Measurements from ENCODE around the gene CNDP1.
"Not testable (repeated sequence)": the region's sequence is repeated elsewhere in the genome, so short reads cannot be mapped to it uniquely, and the experiment has no call there.

The CNDP1 gene

GRCh38 chr18:74521068-74521725 is 13.1 kb upstream of the CNDP1 start:
- Mint-ChIP-seq H3K4me3 (no peak overlapping the region), H3K27ac (peak overlapping the region; percentile 49)

GRCh38 chr18:74522635-74523548 is 11.4 kb upstream of the CNDP1 start:
- Mint-ChIP-seq H3K4me3 (no peak overlapping the region), H3K27ac (no peak overlapping the region), H3K4me1 (no peaks in the 10 kb centered on the region), H3K27me3 (peaks cover 15% of the 10 kb centered on the region), H3K36me3 (peaks cover 25% of the 10 kb centered on the region), H3K9me3 (no peaks in the 10 kb centered on the region)
- DNase-seq = no peak
- CTCF ChIA-PET = no interaction called here

More at GRCh38 chr18:74521068-74521725, 13.1 kb upstream of the CNDP1 start:
- CTCF ChIA-PET = no interaction called here
- peaks cover 33% of the 10 kb centered on the region for H3K36me3 Mint-ChIP-seq
- DNase-seq = no peak
- H3K27me3 Mint-ChIP-seq = peaks cover 5% of the 10 kb centered on the region
- H3K9me3 Mint-ChIP-seq = no peaks in the 10 kb centered on the region
- H3K4me1 Mint-ChIP-seq = no peaks in the 10 kb centered on the region

- peaks cover 15% of the 10 kb centered on the region for H3K27me3 Mint-ChIP-seq
- CTCF ChIA-PET = no interaction called here
- no peak for DNase-seq
- H3K4me3 Mint-ChIP-seq = no peak overlapping the region
- H3K9me3 Mint-ChIP-seq = no peaks in the 10 kb centered on the region
- no peak overlapping the region for H3K27ac Mint-ChIP-seq
- H3K4me1 Mint-ChIP-seq = no peaks in the 10 kb centered on the region
- H3K36me3 Mint-ChIP-seq = peaks cover 22% of the 10 kb centered on the region
Measured at GRCh38 chr18:74524097-74524496, 10.2 kb upstream of the CNDP1 start.

- H3K4me1 Mint-ChIP-seq, DNase-seq, H3K4me3 Mint-ChIP-seq, H3K27ac Mint-ChIP-seq, H3K9me3 Mint-ChIP-seq, CTCF ChIA-PET: not testable (repeated sequence)
- Mint-ChIP-seq H3K36me3 (peaks cover 14% of the 10 kb centered on the region), H3K27me3 (peaks cover 17% of the 10 kb centered on the region)
Measured at GRCh38 chr18:74524915-74525314, 9.4 kb upstream of the CNDP1 start.

- no peaks in the 10 kb centered on the region for H3K9me3 Mint-ChIP-seq
- H3K4me3 Mint-ChIP-seq = no peak overlapping the region
- no peak for DNase-seq
- peaks cover 6% of the 10 kb centered on the region for H3K36me3 Mint-ChIP-seq
- peaks cover 25% of the 10 kb centered on the region for H3K27me3 Mint-ChIP-seq
- CTCF ChIA-PET = no interaction called here
- no peaks in the 10 kb centered on the region for H3K4me1 Mint-ChIP-seq
- H3K27ac Mint-ChIP-seq = no peak overlapping the region
Measured at GRCh38 chr18:74525741-74526140, 8.6 kb upstream of the CNDP1 start.

GRCh38 chr18:74526488-74526887 is 7.8 kb upstream of the CNDP1 start:
- peaks cover 28% of the 10 kb centered on the region for H3K27me3 Mint-ChIP-seq
- no peaks in the 10 kb centered on the region for H3K4me1 Mint-ChIP-seq
- no peaks in the 10 kb centered on the region for H3K9me3 Mint-ChIP-seq
- H3K36me3 Mint-ChIP-seq = no peaks in the 10 kb centered on the region
- no peak overlapping the region for H3K27ac Mint-ChIP-seq
- no peak overlapping the region for H3K4me3 Mint-ChIP-seq
- CTCF ChIA-PET = no interaction called here
- DNase-seq = no peak

- H3K4me1 Mint-ChIP-seq = no peaks in the 10 kb centered on the region
- H3K27me3 Mint-ChIP-seq = peaks cover 29% of the 10 kb centered on the region
- no peak overlapping the region for H3K27ac Mint-ChIP-seq
- H3K9me3 Mint-ChIP-seq = no peaks in the 10 kb centered on the region
- CTCF ChIA-PET = no interaction called here
- H3K4me3 Mint-ChIP-seq = no peak overlapping the region
- no peak for DNase-seq
- H3K36me3 Mint-ChIP-seq = no peaks in the 10 kb centered on the region
Measured at GRCh38 chr18:74528478-74528877, 5.8 kb upstream of the CNDP1 start.

- CTCF ChIA-PET = no interaction called here
- Mint-ChIP-seq H3K27ac (no peak overlapping the region), H3K36me3 (no peaks in the 10 kb centered on the region), H3K9me3 (no peaks in the 10 kb centered on the region), H3K27me3 (peaks cover 33% of the 10 kb centered on the region), H3K4me1 (no peaks in the 10 kb centered on the region), H3K4me3 (no peak overlapping the region)
- DNase-seq = no peak
Measured at GRCh38 chr18:74528913-74529312, 5.4 kb upstream of the CNDP1 start.

GRCh38 chr18:74529378-74529777 is 4.9 kb upstream of the CNDP1 start:
- Mint-ChIP-seq H3K27ac (no peak overlapping the region), H3K27me3 (peaks cover 38% of the 10 kb centered on the region), H3K9me3 (no peaks in the 10 kb centered on the region), H3K4me1 (no peaks in the 10 kb centered on the region), H3K36me3 (no peaks in the 10 kb centered on the region), H3K4me3 (no peak overlapping the region)
- DNase-seq = no peak
- CTCF ChIA-PET = no interaction called here

GRCh38 chr18:74529811-74530583 is 4.3 kb upstream of the CNDP1 start:
- CTCF ChIA-PET = interaction anchor here (2.1 kb wide), 1 partner anchor 22 kb away, joined by 8 read pairs; no protein-coding TSS in a partner anchor

GRCh38 chr18:74530584-74530862 is 3.8 kb upstream of the CNDP1 start:
- Mint-ChIP-seq H3K9me3 (no peaks in the 10 kb centered on the region), H3K4me1 (no peaks in the 10 kb centered on the region), H3K4me3 (no peak overlapping the region), H3K27ac (no peak overlapping the region), H3K27me3 (peaks cover 36% of the 10 kb centered on the region), H3K36me3 (no peaks in the 10 kb centered on the region)
- DNase-seq = no peak
- CTCF ChIA-PET = interaction anchor here (2.1 kb wide), 1 partner anchor 21 kb away, joined by 8 read pairs; no protein-coding TSS in a partner anchor

More at GRCh38 chr18:74529811-74530583, 4.3 kb upstream of the CNDP1 start:
- Mint-ChIP-seq H3K4me3 (no peak overlapping the region), H3K4me1 (no peaks in the 10 kb centered on the region), H3K9me3 (no peaks in the 10 kb centered on the region), H3K27me3 (peaks cover 38% of the 10 kb centered on the region), H3K27ac (no peak overlapping the region), H3K36me3 (no peaks in the 10 kb centered on the region)
- no peak for DNase-seq

- Mint-ChIP-seq H3K4me3 (no peak overlapping the region), H3K27ac (no peak overlapping the region), H3K27me3 (peaks cover 34% of the 10 kb centered on the region), H3K36me3 (no peaks in the 10 kb centered on the region), H3K9me3 (no peaks in the 10 kb centered on the region), H3K4me1 (no peaks in the 10 kb centered on the region)
- DNase-seq = no peak
- CTCF ChIA-PET = interaction anchor here (1.0 to 2.1 kb wide), 2 partner anchors 21 to 188 kb away, joined by 3 to 8 read pairs; no protein-coding TSS in a partner anchor
Measured at GRCh38 chr18:74531043-74531442, 3.3 kb upstream of the CNDP1 start.

GRCh38 chr18:74532511-74533025 is 1.7 kb upstream of the CNDP1 start:
- CTCF ChIA-PET = no interaction called here
- Mint-ChIP-seq H3K4me1 (no peaks in the 10 kb centered on the region), H3K4me3 (no peak overlapping the region), H3K9me3 (no peaks in the 10 kb centered on the region), H3K36me3 (no peaks in the 10 kb centered on the region), H3K27me3 (peaks cover 23% of the 10 kb centered on the region), H3K27ac (no peak overlapping the region)
- no peak for DNase-seq

GRCh38 chr18:74533666-74534065 is 634 bp upstream of the CNDP1 start:
- Mint-ChIP-seq H3K27me3 (peaks cover 23% of the 10 kb centered on the region), H3K4me1 (no peaks in the 10 kb centered on the region), H3K27ac (no peak overlapping the region), H3K4me3 (no peak overlapping the region), H3K36me3 (no peaks in the 10 kb centered on the region), H3K9me3 (no peaks in the 10 kb centered on the region)
- CTCF ChIA-PET = interaction anchor here (0.6 kb wide), 1 partner anchor 192 kb away, joined by 3 read pairs; no protein-coding TSS in a partner anchor
- no peak for DNase-seq
